A549 (cell line): ENCODE measurements around the gene KAT6B. TPM values are rescaled to one million over a fixed set of nuclear protein-coding genes. Genes with fewer than 3 reads are reported as not detected.

ENCODE experiments used
- ATAC-seq, 2 experiments: fragments of 200-7000 bp in 1 of 2; fragments of >200 bp in 1 of 2; cut with Nextera tagmentation in 1 of 2; cut with Tn5 transposase in 1 of 2; 3 replicates each; pipeline versions ENCODE4 v1.8.0 to v1.9.1; 2018 to 2020; ENCODE audit warnings: mild to moderate bottlenecking in 1 of 2, moderate library complexity in 1 of 2
- CTCF ChIA-PET: fragments of 300-600 bp; sonication (Branson Sonifier 250); formaldehyde crosslinking; extraction: SDS; loops from one replicate; lab custom pipeline; 2021; ENCODE audit warnings: antibody characterized with exemption, inconsistent platforms; lab: Yijun Ruan, JAX
- POLR2A ChIA-PET: fragments of 350-600 bp; formaldehyde crosslinking; extraction: SDS; loops from one replicate; lab custom pipeline; 2021; ENCODE audit warnings: antibody characterized with exemption, inconsistent platforms; lab: Yijun Ruan, JAX
- DNase-seq, 2 experiments: peaks; one replicate each; pipeline versions ENCODE4 v3.0.0 to v3.0.0-alpha.2; 2011 to 2016; ENCODE audit warnings: low read depth in 1 of 2, low spot score in 1 of 2
- FAIRE-seq: peaks from 2 replicates; lab custom pipeline; 2011; peaks lifted over from hg19 to GRCh38; lab: Jason Lieb, UNC
- H3K27ac ChIP-seq, 2 experiments: fragments of >200 bp; sonication (Bioruptor Twin); formaldehyde crosslinking; 3 replicates each; pipeline ENCODE4 v1.5.1; 2016 to 2017
- H3K4me1 ChIP-seq: fragments of >200 bp; sonication (Bioruptor Twin); formaldehyde crosslinking; 3 replicates; pipeline ENCODE4 v1.6.1; 2016
- H3K4me2 ChIP-seq: fragments of >200 bp; sonication (Bioruptor Twin); formaldehyde crosslinking; 3 replicates; pipeline ENCODE4 v1.6.1; 2016
- H3K4me3 ChIP-seq: fragments of >200 bp; sonication (Bioruptor Twin); formaldehyde crosslinking; 3 replicates; pipeline ENCODE4 v1.5.1; 2016
- H3K9me3 ChIP-seq: fragments of >200 bp; sonication (Bioruptor Twin); formaldehyde crosslinking; 3 replicates; pipeline ENCODE4 v1.6.1; 2016
- CBX2 ChIP-seq: fragments of 200-600 bp; sonication (generic); IDR thresholded peaks from 2 replicates; pipeline ENCODE4 v1.6.1; 2016; ENCODE audit warnings: low read depth, mild to moderate bottlenecking, borderline replicate concordance
- CTCF ChIP-seq: fragments of >200 bp; sonication (Bioruptor Twin); formaldehyde crosslinking; IDR thresholded peaks from 3 replicates; pipeline ENCODE4 v1.5.1; 2016
- EHF ChIP-seq: fragments of 250-450 bp; sonication (Bioruptor Pico); IDR thresholded peaks from 2 replicates; pipeline ENCODE4 v1.5.0; 2020; ENCODE audit warnings: mild to moderate bottlenecking
- ESRRA ChIP-seq: fragments of 150-350 bp; IDR thresholded peaks from 2 replicates; pipeline ENCODE4 v1.6.1; 2014; ENCODE audit warnings: mild to moderate bottlenecking, low read length, borderline replicate concordance
- FOSB ChIP-seq: fragments of 250-450 bp; sonication (Bioruptor Pico); IDR thresholded peaks from 2 replicates; pipeline ENCODE4 v1.5.0; 2020; ENCODE audit warnings: mild to moderate bottlenecking, moderate library complexity
- FOSL2 ChIP-seq, 2 experiments: fragments of 450-650 bp in 1 of 2; fragments of >200 bp in 1 of 2; sonication (Bioruptor Twin) in 1 of 2; formaldehyde crosslinking; IDR thresholded peaks; 2 replicates each; pipeline versions ENCODE4 v1.5.0 to v1.6.1; 2016 to 2020; ENCODE audit warnings: mild to moderate bottlenecking in 1 of 2, moderate library complexity in 1 of 2
- GATA3 ChIP-seq: IDR thresholded peaks from 2 replicates; pipeline ENCODE4 v1.6.1; 2012; ENCODE audit warnings: borderline replicate concordance
- HEYL ChIP-seq: fragments of 250-450 bp; sonication (Bioruptor Pico); IDR thresholded peaks from 2 replicates; pipeline ENCODE4 v1.8.0; 2021; ENCODE audit warnings: mild to moderate bottlenecking, moderate library complexity
- HMGXB4 ChIP-seq: fragments of 250-450 bp; sonication (Bioruptor Pico); IDR thresholded peaks from 2 replicates; pipeline ENCODE4 v1.5.0; 2021; ENCODE audit warnings: mild to moderate bottlenecking, moderate library complexity, borderline replicate concordance
- HOXA7 ChIP-seq: fragments of 250-450 bp; sonication (Bioruptor Pico); IDR thresholded peaks from 2 replicates; pipeline ENCODE4 v1.5.0; 2020; ENCODE audit warnings: mild to moderate bottlenecking, moderate library complexity
- JUN ChIP-seq, 2 experiments: fragments of >200 bp; sonication (Bioruptor Twin); formaldehyde crosslinking; IDR thresholded peaks; 2 replicates in 1 of 2; 3 replicates in 1 of 2; pipeline ENCODE4 v1.6.1; 2016 to 2017
- MAZ ChIP-seq: fragments of 150-350 bp; IDR thresholded peaks from 2 replicates; pipeline ENCODE4 v1.6.1; 2014; ENCODE audit warnings: antibody characterized with exemption, low read depth, low read length, borderline replicate concordance
- NR3C1 ChIP-seq: fragments of >200 bp; sonication (Bioruptor Twin); formaldehyde crosslinking; IDR thresholded peaks from 3 replicates; pipeline ENCODE4 v1.6.1; 2017
- POLR2AphosphoS2 ChIP-seq: conservative IDR thresholded peaks from 2 replicates; pipeline ENCODE4 v1.6.1; 2012; ENCODE audit warnings: low read length, improper control_type of control experiment, inconsistent platforms
- RAD21 ChIP-seq, 2 experiments: fragments of >200 bp in 1 of 2; sonication (Bioruptor Twin) in 1 of 2; formaldehyde crosslinking in 1 of 2; IDR thresholded peaks in 1 of 2; conservative IDR thresholded peaks in 1 of 2; 2 replicates in 1 of 2; 3 replicates in 1 of 2; pipeline ENCODE4 v1.6.1; 2012 to 2018; ENCODE audit warnings: inconsistent platforms in 1 of 2
- RCOR1 ChIP-seq: fragments of 150-350 bp; IDR thresholded peaks from 2 replicates; pipeline ENCODE4 v1.6.1; 2014; ENCODE audit warnings: antibody characterized with exemption, low read length, low read depth
- RFX5 ChIP-seq: fragments of 450-650 bp; IDR thresholded peaks from 2 replicates; pipeline ENCODE4 v1.7.1; 2014; ENCODE audit warnings: antibody characterized with exemption, mild to moderate bottlenecking, moderate library complexity
- SREBF2 ChIP-seq: fragments of 450-650 bp; IDR thresholded peaks from 2 replicates; pipeline ENCODE4 v1.6.1; 2014; ENCODE audit warnings: mild to moderate bottlenecking, moderate library complexity
- TFCP2L1 ChIP-seq: fragments of 250-450 bp; sonication (Bioruptor Pico); IDR thresholded peaks from 2 replicates; pipeline ENCODE4 v1.5.0; 2021; ENCODE audit warnings: mild to moderate bottlenecking
- USF2 ChIP-seq: fragments of 450-650 bp; IDR thresholded peaks from 2 replicates; pipeline ENCODE4 v1.6.1; 2014; ENCODE audit warnings: antibody characterized with exemption
- ZFP36 ChIP-seq: fragments of 450-650 bp; IDR thresholded peaks from 2 replicates; pipeline ENCODE4 v1.6.1; 2014; ENCODE audit warnings: borderline replicate concordance; ENCODE audit not compliant: partially characterized antibody
- WGBS: methylation state at CpG from one replicate; pipeline ENCODE4 v1.1.6; 2017; ENCODE audit errors: missing lambda C conversion rate; 5-methylcytosine and 5-hydroxymethylcytosine counted together
- polyA plus RNA-seq, 4 experiments: library from polyadenylated mRNA; depleted of rRNA in 3 of 4; stranded (reverse); fragments of >200 nt; fragmentation: RNase III in 1 of 4; extraction: RNeasy Plus Mini Kit Qiagen cat#74134 plus additional on column Dnase treatment in 1 of 4; gene quantifications; 2 replicates in 3 of 4; 3 replicates in 1 of 4; pipeline ENCODE4 v1.2.3, GENCODE V29; 2011 to 2017

Gene KAT6B
- polyA plus RNA-seq, 2 of the 4 experiments (the other 2 are of a cell fraction): 5.6 to 5.7 TPM

GRCh38 chr10:75038335-75038734 lies 211.9 kb downstream of the KAT6B start:
- Histone ChIP-seq H3K4me3 (no peak overlapping the region), H3K9me3 (no peaks in the 10 kb centered on the region), H3K4me2 (no peak overlapping the region), H3K4me1 (no peaks in the 10 kb centered on the region), H3K27ac (no peak overlapping the region)
- FAIRE-seq: no peak
- CTCF ChIA-PET: interaction anchor here (1.7 kb wide), 1 partner anchor 14 kb away, joined by 3 read pairs; no protein-coding TSS in a partner anchor
- no peak for TF ChIP-seq RFX5
- TF ChIP-seq CBX2: no peak
- TF ChIP-seq CTCF: no peak
- no peak for TF ChIP-seq GATA3
- TF ChIP-seq MAZ: no peak
- no peak for TF ChIP-seq HOXA7 (CRISPR knock-in tag)
- no peak for TF ChIP-seq TFCP2L1 (CRISPR knock-in tag)
- TF ChIP-seq RAD21 (conservative IDR thresholded peaks at IDR 0.05 in 1 of 2, IDR thresholded peaks at IDR 0.05 in 1 of 2): no peak
- no peak for TF ChIP-seq SREBF2
- TF ChIP-seq FOSB (CRISPR knock-in tag): no peak
- TF ChIP-seq HEYL (CRISPR knock-in tag): no peak
- POLR2A ChIA-PET: no interaction called here
- 84% methylated on average over 7 of the region's 7 CpGs for WGBS
- no peak for ATAC-seq
- DNase-seq: no peak

GRCh38 chr10:75040576-75040975 lies 214.2 kb downstream of the KAT6B start:
- Histone ChIP-seq H3K27ac (no peak overlapping the region), H3K4me2 (no peak overlapping the region)
- no peak for FAIRE-seq
- TF ChIP-seq POLR2AphosphoS2 (no peak), GATA3 (no peak), HMGXB4 (no peak), EHF (CRISPR knock-in tag) (no peak), JUN (IDR thresholded peaks at IDR 0.05) (no peak), ESRRA (no peak), ZFP36 (no peak), NR3C1 (no peak), FOSL2 (IDR thresholded peaks at IDR 0.05) (no peak), FOSL2 (CRISPR knock-in tag; IDR thresholded peaks at IDR 0.05) (no peak), USF2 (no peak), RCOR1 (no peak)
- TF ChIP-seq, all 56 proteins: peak for 0
- DNase-seq (no peak), ATAC-seq (no peak)
- ChIA-PET CTCF (interaction anchor here (0.9 to 1.2 kb wide), 3 partner anchors 9 to 774 kb away, joined by 3 read pairs; no protein-coding TSS in a partner anchor), POLR2A (no interaction called here)
- Histone ChIP-seq H3K9me3 (no peaks in the 10 kb centered on the region), H3K4me3 (no peak overlapping the region), H3K4me1 (no peaks in the 10 kb centered on the region)
- 66% methylated on average over 9 of the region's 9 CpGs for WGBS
